NCI-H1105 (cell line): Measurements from ENCODE around the gene ZNF213.
"Not testable (repeated sequence)": the region's sequence is repeated elsewhere in the genome, so short reads cannot be mapped to it uniquely, and the experiment has no call there.

Source experiments
- DNase-seq: peaks from one replicate; lab custom pipeline; 2025; lab: John Stamatoyannopoulos, UW

Gene ZNF213

GRCh38 chr16:3170440-3171180, 35.8 kb downstream of the ZNF213 start:
- DNase-seq, result no peak

- DNase-seq, result no peak
Measured at GRCh38 chr16:3171181-3171854, 36.5 kb downstream of the ZNF213 start.

GRCh38 chr16:3171855-3172593, 37.2 kb downstream of the ZNF213 start:
- DNase-seq, result no peak

GRCh38 chr16:3173892-3174617, 39.2 kb downstream of the ZNF213 start:
- DNase-seq, result no peak

GRCh38 chr16:3174618-3175148, 39.9 kb downstream of the ZNF213 start:
- DNase-seq, result no peak

GRCh38 chr16:3175157-3176093, 40.6 kb downstream of the ZNF213 start:
- no peak for DNase-seq

GRCh38 chr16:3179651-3180050, 44.8 kb downstream of the ZNF213 start:
- DNase-seq, result no peak

GRCh38 chr16:3180445-3180878, 45.6 kb downstream of the ZNF213 start:
- DNase-seq, result no peak

- DNase-seq, result not testable (repeated sequence)
Measured at GRCh38 chr16:3182293-3182607, 47.4 kb downstream of the ZNF213 start.

- no peak for DNase-seq
Measured at GRCh38 chr16:3182608-3183444, 48.0 kb downstream of the ZNF213 start.

GRCh38 chr16:3183445-3184139, 48.8 kb downstream of the ZNF213 start:
- no peak for DNase-seq

- no peak for DNase-seq
Measured at GRCh38 chr16:3186946-3187690, 52.3 kb downstream of the ZNF213 start.

- peak; percentile 48 for DNase-seq
Measured at GRCh38 chr16:3187798-3188674, 53.2 kb downstream of the ZNF213 start, which contains the start of gene OR1F1. OR1F1 (plus strand) TSS chr16:3188204.

GRCh38 chr16:3188675-3188924, 53.8 kb downstream of the ZNF213 start:
- no peak for DNase-seq

- no peak for DNase-seq
Measured at GRCh38 chr16:3188925-3189825, 54.3 kb downstream of the ZNF213 start.

GRCh38 chr16:3189869-3190268, 55.0 kb downstream of the ZNF213 start:
- no peak for DNase-seq

GRCh38 chr16:3190949-3191353, 56.1 kb downstream of the ZNF213 start:
- no peak for DNase-seq
